ENCODE measurements around the gene USP5.
"Not testable (repeated sequence)": the region's sequence is repeated elsewhere in the genome, so short reads cannot be mapped to it uniquely, and the experiment has no call there.

USP5 gene

DNA sequence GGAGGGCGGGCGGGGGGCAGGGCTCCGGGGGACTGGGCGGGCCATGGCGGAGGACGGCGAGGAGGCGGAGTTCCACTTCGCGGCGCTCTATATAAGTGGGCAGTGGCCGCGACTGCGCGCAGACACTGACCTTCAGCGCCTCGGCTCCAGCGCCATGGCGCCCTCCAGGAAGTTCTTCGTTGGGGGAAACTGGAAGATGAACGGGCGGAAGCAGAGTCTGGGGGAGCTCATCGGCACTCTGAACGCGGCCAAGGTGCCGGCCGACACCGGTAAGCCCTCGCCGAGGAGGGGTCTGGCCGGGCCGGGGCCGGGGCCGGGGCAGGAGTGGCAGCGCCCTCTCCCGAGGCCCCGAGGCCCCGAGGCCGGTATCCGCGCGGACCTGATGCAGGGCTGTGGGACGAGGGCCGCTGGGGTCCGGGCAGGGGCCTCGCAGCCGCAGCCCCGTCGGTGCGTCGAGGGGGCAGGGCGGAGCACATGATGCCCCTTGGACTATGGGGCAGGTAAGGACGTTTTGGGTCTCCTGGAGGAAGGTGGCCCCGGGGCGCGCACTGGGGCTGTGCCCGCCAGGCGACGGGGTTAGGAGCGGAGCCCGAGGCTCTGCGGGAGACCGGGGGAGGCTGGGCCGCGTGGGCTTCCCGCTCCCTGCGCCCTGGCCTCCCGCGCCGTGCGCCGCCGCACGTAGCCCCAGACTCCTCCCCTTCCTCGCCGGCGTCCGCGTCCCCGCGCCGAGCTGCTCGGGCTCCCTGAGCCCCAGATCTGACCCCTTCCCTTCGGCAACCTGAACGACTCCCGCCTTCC, 15.7 kb downstream of the USP5 start, which contains the start of gene TPI1:
Gene TPI1, plus strand, starts transcription at position 119 of the 798 bp plus-strand sequence. Its CDS starts 36 bp downstream, at position 155.
- peak; percentile 41 to 63 for DNase-seq

DNA sequence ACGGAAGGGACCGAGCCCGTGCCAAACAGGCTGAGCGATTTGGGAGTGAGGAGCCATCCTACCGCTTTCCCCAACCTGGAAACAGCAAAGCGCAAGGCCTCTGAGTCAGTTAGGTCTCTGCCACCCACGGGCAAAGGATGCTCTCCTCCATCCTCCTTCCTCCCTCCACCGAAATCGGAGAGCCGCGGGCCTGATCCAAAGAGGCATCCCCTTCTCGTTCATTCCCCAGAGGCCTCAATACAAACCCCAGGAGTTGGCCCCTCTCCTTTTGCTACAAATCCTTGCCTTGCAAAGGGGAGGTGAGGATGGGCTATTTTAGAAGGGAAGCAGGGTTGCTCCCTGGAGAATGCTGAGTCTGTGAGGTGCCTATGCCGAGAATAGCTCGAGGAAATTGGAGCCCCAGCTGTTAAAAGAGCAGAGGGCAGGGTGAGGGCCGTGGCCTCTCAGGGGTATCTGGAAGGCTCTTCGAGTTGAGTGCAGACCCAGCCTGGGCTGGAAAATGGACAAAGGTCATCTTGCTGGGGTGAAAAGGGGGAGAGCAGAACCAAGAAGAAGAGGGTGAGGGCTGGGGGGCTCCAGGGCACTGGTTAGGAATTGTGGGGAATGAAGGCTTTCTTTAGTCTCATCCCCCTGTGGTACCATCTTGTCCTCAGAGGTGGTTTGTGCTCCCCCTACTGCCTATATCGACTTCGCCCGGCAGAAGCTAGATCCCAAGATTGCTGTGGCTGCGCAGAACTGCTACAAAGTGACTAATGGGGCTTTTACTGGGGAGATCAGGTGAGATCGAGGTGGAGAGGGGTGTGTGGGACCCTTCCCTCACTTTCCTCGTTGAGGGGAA, 16.5 kb downstream of the USP5 start:
- DNase-seq: no peak

DNA sequence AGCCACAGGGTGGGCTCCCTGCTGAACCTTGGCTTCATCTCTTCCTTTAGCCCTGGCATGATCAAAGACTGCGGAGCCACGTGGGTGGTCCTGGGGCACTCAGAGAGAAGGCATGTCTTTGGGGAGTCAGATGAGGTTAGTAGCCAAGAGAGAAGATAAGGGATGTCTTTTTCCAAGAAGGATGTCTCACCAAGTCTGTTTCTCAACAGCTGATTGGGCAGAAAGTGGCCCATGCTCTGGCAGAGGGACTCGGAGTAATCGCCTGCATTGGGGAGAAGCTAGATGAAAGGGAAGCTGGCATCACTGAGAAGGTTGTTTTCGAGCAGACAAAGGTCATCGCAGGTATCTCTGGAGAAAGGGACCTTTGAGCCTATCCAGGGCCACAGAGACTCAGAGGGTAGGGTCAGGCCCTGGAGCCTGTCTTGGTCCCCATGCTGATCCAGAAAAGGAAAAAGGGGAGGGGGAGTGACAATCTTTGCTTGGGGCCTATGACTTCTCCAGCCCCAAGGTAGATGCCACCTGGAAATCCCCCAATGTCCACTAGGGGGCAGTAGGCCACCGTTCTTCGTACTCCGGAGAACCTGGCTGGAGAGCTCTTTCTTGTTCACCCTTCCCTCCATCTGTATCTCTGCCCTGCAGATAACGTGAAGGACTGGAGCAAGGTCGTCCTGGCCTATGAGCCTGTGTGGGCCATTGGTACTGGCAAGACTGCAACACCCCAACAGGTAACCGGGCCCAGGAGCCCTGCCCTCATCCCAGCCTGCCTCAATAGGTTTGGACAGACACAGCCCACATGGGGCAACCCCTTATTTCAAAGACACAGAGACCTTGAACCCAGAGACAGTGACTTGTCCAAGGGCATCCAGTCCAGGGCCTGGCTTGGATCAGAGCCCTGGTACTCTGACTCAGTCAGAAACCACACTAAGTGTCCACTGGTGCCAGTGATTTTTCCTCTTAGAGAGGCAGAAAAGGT, 17.4 kb downstream of the USP5 start:
- DNase-seq: peak; percentile 46 to 64

DNA sequence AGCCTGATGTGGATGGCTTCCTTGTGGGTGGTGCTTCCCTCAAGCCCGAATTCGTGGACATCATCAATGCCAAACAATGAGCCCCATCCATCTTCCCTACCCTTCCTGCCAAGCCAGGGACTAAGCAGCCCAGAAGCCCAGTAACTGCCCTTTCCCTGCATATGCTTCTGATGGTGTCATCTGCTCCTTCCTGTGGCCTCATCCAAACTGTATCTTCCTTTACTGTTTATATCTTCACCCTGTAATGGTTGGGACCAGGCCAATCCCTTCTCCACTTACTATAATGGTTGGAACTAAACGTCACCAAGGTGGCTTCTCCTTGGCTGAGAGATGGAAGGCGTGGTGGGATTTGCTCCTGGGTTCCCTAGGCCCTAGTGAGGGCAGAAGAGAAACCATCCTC, 18.4 kb downstream of the USP5 start:
- DNase-seq: not testable (repeated sequence)

DNA sequence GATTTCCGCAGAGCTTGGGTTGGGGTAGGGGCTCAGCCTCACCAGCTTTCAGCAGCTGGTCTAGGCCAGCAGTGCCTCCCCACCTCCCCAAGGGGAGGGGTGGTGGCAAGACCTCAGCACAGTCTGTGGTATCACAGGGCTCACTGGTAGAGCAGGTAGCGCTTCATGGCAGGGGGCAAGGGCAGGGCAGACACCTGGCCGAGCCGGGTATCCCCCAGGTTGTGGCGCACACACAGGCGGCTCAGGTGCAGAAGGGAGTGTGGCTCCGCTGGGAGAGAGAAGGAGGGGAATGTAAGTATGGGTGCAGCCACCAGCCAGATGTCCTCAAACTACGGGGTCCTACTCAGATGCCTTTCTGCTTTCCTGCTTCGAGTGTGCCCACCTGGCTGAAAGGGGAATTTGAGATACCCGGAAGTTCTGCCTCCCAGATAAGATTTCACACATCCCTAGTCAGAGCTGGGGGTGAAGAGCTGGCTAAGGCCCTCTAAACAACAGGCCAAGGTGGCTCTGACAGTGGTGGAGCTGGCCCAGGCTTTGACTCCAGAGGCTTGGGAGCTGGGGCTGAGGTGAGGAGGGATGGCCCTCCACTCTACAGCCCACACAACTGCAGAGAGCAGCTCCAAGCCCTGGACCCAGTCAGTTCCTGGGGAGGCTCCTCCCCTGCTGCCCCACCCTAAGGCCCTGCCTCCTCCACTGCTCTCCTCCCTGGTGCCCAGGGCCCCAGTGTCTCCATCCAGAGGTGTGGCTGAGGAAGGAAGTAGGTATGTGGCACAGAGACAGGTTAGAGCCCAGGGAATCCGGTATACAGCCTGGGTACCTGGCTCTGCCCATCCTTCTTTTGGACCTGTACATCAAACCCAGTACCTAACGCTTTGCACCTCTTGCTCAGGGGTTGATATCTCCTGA, 19.4 kb downstream of the USP5 start:
- no peak for DNase-seq

DNA sequence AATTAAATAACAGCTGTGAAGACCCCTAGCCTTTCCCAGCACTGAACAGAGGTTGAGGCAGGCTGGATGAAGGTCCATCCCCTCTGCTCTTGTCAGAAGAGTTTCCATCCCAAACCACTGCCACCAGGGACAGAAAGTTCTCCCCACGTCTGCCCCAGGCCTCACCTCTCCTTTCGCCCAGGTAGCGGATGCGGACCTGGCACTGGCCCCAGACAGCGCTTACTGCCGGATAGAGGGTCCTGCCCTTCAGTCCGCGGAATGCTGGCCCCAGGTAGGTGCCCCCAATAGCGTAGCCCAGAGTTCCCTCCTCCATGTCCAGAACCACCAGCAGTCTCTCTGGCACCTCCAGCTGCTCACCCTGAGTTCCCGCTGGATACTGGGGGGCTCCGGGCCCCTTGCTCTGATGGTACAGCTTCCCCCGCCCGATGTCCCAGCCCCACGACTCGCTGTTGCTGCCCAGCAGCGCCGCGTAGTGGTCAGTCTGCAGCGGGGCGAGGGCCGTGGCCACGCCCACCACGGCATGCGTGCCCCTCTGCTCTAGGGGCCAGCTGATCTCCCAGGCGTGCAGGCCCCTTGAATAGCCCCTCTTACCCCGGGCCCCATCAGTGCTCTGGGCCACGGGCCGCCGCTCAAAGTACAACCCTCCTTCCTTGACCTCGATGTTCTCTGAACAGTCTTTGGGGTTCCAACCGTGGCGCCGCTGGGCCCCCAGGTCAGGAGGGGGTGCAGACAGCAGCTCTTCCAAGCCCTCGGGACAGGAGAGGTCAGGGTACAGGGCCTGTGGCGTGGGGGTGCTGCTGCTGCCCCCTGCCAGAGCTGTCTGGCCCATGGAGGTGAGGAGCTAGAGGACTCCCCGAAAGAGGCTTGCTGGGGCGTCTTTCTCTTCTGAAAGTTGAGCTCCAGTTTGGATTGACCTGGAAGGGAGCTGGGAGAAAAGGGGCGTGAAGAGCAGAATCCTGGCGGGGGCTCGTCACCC, 20.4 kb downstream of the USP5 start:
- peak; percentile 31 to 59 for DNase-seq

DNA sequence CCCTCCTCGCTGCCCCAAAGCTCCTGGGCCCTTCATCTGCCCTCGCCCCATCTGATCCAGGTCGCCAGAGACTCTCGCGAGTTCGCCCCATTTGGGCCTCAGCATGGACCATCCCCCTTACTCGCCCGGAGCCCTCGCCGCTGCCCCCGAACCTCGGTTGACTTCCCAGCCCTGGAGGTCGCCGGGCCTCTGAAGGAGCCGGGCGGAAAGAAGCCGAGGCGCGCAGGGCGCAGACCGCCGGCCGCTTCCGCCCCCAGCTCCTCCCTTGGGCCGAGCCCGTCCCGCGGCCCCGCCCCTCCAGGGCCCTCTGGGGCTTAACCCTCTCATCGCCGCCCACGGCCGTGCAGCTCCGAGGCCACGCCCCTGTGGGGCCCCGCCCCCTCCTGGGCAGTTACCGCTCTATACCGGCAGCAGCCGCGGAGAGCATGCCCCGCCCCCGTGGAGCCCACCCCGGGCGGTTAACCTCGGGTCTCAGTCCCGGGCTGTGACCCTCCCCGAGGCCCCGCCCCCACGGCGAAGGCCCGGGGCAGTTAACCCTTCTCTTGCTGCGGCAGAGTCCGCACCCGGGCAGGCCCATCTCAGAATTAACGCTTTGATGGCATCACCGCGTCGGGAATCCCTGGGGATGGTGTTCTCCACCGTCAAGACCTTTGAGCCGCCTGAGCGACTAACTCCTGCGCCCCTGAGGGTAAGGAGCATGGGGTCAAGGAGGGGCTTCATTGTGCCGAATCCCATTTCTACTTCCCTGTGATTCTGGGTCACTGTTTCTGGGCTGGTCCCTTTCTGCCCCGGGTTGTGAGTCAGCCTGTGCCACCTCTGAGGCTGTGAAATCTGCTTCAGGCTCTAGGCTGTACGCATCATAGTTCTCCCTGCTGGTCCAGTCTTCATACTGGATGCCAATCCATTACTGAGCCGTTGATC, 21.4 kb downstream of the USP5 start, which contains the start of gene SPSB2:
Gene SPSB2, minus strand, starts transcription at position 210 of the 921 bp plus-strand sequence. CDS start 402 bp downstream, outside the sequence.
- peak; percentile 94 to 96 for DNase-seq

DNA sequence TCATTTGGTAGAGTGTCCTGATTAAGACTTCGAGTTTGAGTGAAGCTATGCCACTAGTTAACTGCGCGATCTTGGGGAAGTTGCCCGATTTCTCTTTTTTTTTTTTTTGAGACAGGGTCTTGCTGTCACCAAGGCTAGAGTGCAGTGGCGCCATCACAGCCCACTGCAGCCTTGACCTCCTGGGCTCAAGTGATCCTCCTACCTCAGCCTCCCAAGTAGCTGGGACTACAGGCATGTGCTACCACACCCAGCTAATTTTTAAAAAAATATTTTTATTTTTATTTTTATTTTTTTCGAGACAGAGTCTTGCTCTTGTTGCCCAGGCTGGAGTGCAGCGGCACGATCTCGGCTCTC, 22.0 kb downstream of the USP5 start:
- DNase-seq: not testable (repeated sequence)

DNA sequence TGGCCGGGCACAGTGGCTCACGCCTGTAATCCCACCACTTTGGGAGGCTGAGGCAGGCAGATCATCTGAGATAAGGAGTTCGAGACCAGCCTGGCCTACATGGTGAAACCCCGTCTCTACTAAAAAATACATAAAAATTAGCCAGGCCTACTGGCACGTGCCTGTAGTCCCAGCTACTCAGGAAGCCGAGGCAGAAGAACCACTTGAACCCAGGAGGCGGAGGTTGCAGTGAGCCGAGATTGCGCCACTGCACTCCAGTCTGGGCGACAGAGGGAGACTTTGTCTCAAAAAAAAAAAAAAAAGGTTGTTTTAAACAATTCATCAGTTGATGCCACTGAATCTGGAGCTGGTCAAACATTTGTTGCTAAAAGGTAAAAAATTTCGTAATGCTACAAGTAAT, 27.9 kb downstream of the USP5 start:
- not testable (repeated sequence) for DNase-seq

DNA sequence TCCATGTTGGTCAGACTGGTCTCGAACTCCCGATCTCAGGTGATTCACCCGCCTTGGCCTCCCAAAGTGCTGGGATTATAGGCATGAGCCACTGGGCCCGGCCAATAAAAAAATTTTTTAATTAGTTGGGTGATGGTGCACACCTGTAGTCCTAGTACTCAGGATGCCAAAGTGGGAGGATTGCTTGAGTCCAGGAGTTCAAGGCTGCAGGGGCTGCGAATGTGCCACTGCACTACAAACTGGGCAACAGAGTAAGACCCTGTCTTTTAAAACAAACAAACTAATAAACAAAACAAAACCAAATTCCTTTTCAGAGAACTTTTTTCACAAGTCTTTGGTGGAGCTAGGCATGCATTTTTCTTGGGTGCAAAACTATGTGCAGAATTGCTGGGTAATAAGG, 31.3 kb downstream of the USP5 start:
- DNase-seq: no peak

DNA sequence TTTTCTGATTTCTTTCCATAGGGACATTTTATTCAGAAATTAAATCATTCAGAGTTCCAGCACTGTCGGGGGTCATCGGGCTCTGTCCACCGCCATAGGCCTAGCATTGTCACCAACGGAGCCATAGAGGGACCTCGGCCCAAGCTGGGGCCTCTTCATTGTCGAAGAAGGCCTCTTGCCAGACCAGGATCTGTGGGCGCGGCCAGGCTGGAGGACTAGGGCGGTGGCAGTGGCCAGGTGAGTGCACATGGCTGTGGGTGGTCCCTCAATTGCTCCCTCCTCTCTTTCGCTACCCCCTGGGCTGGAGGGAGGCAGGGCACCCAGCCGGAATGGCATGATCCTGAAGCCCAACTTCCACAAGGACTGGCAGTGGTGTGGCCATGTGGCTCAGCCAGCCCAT, 31.7 kb downstream of the USP5 start:
- DNase-seq: no peak

DNA sequence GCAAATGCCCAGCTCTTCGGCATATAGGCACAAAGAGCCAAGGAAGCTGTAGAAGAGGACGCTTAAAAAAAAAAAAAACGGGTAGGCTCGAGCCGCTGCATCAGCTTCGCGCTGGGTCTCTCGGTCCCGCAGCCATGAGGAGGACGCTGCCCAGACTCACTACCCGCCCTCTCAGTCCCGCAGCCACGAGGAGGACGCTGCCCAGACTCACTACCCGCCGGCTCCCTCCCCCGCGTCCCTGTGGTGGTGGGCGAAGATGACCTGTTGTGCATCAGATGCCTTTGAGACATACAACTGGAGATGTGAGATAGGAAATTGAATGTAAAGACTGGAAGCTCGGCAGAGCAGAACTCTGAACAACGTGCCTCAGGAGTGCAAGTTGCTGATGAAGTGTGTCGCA, 32.6 kb downstream of the USP5 start:
- DNase-seq: no peak

DNA sequence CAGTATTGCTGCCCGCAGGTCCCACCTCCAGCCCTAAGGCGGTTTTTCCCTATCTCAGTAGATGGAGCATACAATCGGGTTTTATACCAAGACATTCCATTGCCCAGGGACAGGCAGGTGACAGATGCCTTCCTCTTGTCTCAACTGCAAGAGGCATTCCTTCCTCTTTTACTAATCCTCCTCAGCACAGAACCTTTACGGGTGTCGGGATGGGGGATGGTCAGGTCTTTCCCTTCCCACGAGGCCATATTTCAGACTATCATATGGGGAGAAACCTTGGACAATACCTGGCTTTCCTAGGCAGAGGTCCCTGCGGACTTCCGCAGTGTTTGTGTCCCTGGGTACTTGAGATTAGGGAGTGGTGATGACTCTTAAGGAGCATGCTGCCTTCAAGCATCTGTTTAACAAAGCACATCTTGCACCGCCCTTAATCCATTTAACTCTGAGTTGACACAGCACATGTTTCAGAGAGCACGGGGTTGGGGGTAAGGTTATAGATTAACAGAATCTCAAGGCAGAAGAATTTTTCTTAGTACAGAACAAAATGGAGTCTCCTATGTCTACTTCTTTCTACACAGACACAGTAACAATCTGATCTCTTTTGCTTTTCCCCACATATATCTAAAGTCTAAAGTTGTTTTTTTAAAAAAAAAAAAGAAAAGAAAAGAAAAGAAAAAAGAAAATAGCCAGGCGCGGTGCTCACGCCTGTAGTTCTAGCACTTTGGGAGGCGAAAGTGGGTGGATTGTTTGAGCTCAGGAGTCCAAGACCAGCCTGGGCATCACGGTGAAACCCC, 34.5 kb downstream of the USP5 start:
- not testable (repeated sequence) for DNase-seq

DNA sequence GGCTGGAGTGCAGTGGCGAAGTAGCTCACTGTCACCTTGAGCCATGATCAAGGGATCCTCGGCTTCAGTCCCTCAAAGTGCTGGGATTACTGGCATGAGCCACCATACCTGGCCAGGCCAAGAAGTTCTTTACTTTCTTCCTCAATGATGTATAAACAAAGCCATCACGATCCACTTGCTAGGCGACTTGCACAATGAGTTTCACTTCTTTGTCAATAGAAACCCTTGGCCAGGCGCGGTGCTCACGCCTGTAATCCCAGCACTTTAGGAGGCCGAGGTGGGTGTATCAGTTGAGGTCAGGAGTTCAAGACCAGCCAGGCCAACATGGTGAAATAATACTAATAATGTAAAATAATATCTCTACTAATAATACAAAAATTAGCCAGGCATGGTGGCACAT, 35.5 kb downstream of the USP5 start:
- DNase-seq: no peak

DNA sequence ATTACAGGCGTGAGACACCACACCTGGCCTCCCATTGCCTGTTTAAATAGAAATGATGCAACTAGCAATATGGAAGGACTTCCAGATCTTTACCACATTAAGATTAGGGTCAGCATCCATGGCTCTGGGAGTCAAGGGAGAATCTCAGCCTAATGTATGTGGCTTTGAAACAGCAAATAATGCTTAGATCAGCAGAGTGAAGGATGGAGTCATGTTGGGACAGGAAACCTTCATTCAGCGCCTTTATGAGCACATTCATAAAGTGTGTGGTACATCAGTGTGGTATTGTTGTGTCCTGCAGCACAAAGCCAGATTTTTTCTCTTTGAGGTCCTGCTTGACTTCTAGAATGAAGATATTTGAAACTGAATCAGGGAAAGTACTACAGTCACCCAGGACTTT, 36.4 kb downstream of the USP5 start:
- no peak for DNase-seq

DNA sequence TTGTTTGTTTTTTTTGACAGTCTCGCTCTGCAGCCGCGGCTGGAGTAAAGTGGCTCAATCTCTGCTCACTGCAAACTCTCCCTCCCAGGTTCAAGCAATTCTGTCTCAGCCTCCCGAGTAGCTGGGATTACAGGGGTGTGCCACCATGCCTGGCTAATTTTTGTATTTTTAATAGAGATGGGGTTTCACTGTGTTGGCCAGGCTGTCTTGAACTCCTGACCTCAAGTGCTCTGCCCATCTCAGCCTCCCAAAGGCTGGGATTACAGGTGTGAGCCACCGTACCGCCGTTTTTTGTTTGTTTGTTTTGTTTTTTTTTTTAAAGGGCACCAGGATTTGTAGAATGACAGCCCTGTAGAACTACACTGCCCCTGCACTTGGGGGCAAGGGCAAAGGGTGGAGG, 36.8 kb downstream of the USP5 start:
- DNase-seq: not testable (repeated sequence)

DNA sequence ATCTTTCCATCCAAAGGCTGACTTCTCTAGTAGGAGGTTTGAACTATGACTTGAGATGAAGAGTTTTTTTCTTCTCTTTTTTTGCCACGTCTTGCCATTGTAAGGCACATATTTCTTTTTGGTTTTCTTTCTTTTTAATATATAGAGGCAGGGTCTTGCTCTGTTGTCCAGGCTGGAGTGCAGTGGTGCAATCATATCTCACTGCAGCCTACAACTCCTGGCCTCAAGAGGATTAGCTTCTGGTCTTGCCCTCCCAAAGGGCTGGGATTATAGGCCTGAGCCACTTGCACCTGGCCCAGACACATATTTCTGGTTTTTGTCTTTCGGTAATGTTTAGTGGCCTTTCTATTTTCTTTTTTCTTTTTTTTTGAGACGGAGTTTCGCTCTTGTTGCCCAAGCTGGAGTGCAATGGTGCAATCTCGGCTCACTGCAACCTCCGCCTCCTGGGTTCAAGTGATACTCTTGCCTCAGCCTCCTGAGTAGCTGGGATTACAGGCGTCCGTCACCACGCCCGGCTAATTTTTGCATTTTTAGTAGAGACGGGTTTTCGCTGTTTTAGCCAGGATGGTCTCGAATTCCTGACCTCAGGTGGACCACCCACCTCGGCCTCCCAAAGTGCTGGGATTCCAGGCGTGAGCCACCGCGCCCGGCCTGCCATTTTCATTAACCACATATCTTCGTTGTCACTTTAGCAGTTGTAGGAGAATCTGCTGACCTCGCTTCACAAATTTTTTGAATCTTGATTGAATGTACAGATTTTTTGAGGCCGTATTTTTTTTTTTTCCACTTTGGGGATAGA, 38.0 kb downstream of the USP5 start:
- not testable (repeated sequence) for DNase-seq
